Cardiac atrium fibroblast (primary cell): Measurements from ENCODE around the gene PTPMT1. TPM values are rescaled to one million over a fixed set of nuclear protein-coding genes. Genes with fewer than 3 reads are reported as not detected.

Experiments
- total RNA-seq: library from RNA; depleted of rRNA; stranded (reverse); fragments of >200 nt; gene quantifications from 2 replicates; pipeline ENCODE4 v1.2.3, GENCODE V29; 2015

Gene PTPMT1
- 70.0 and 90.8 TPM in 2 replicates for total RNA-seq

GRCh38 chr11:47565340-47566148 lies at the start of gene PTPMT1:
TSS of gene PTPMT1 (plus strand) at chr11:47565599. CDS start at chr11:47565623, 24 bp downstream.

GRCh38 chr11:47552566-47553405 lies 12.6 kb upstream of the PTPMT1 start, which contains the start of gene CELF1:
TSS of gene CELF1 (minus strand) at chr11:47553132. CDS start at chr11:47499523, 53,609 bp downstream.

GRCh38 chr11:47578524-47579494 lies 13.4 kb downstream of the PTPMT1 start, which contains the start of the genes KBTBD4 and NDUFS3:
TSS of gene KBTBD4 (minus strand) at chr11:47578970. CDS start at chr11:47578951, 19 bp downstream.
TSS of gene NDUFS3 (plus strand) at chr11:47579074. CDS start at chr11:47579092, 18 bp downstream.

GRCh38 chr11:47586098-47586855 lies 20.9 kb downstream of the PTPMT1 start, which contains the start of gene FAM180B:
TSS of gene FAM180B (plus strand) at chr11:47586678. CDS start at chr11:47586769, 91 bp downstream.

GRCh38 chr11:47593934-47594855 lies 28.8 kb downstream of the PTPMT1 start, which contains the start of gene C1QTNF4:
TSS of gene C1QTNF4 (minus strand) at chr11:47594411. CDS start at chr11:47590810, 3,601 bp downstream.

Other genes starting within 250 kb of the PTPMT1 start
- not detected in 2 replicates for gene MYBPC3, start 212.9 kb upstream of the PTPMT1 start, total RNA-seq
- gene SPI1, start 187.1 kb upstream of the PTPMT1 start, total RNA-seq = not detected in 2 replicates
- gene SLC39A13, start 157.0 kb upstream of the PTPMT1 start, total RNA-seq = 141 and 145 TPM in 2 replicates
- gene PSMC3, start 139.2 kb upstream of the PTPMT1 start, total RNA-seq = 117 and 138 TPM in 2 replicates
- not detected in 2 replicates for gene RAPSN, start 116.5 kb upstream of the PTPMT1 start, total RNA-seq
- gene CELF1, start 12.5 kb upstream of the PTPMT1 start, total RNA-seq = 37.0 and 48.4 TPM in 2 replicates
- gene KBTBD4, start 13.4 kb downstream of the PTPMT1 start, total RNA-seq = 10.8 and 18.8 TPM in 2 replicates
- gene NDUFS3, start 13.5 kb downstream of the PTPMT1 start, total RNA-seq = 53.8 and 68.5 TPM in 2 replicates
- not detected in 2 replicates for gene FAM180B, start 21.1 kb downstream of the PTPMT1 start, total RNA-seq
- gene C1QTNF4, start 28.8 kb downstream of the PTPMT1 start, total RNA-seq = 0.16 and 0.90 TPM in 2 replicates
- 65.9 and 88.0 TPM in 2 replicates for gene MTCH2, start 77.0 kb downstream of the PTPMT1 start, total RNA-seq
- 1.6 TPM in 1 of 2 replicates, not detected in the other for gene AGBL2, start 149.8 kb downstream of the PTPMT1 start, total RNA-seq
- gene FNBP4, start 201.7 kb downstream of the PTPMT1 start, total RNA-seq = 22.8 and 79.3 TPM in 2 replicates